ENCODE measurements around the gene FAM241B. TPM values are rescaled to one million over a fixed set of nuclear protein-coding genes. Genes with fewer than 3 reads are reported as not detected.
A peak's percentile ranks its signal among the peaks of the same experiment; 100 is the strongest.

Gene FAM241B
- total RNA-seq, 2 experiments from 2014 or later: 6.3 to 9.6 TPM

DNA sequence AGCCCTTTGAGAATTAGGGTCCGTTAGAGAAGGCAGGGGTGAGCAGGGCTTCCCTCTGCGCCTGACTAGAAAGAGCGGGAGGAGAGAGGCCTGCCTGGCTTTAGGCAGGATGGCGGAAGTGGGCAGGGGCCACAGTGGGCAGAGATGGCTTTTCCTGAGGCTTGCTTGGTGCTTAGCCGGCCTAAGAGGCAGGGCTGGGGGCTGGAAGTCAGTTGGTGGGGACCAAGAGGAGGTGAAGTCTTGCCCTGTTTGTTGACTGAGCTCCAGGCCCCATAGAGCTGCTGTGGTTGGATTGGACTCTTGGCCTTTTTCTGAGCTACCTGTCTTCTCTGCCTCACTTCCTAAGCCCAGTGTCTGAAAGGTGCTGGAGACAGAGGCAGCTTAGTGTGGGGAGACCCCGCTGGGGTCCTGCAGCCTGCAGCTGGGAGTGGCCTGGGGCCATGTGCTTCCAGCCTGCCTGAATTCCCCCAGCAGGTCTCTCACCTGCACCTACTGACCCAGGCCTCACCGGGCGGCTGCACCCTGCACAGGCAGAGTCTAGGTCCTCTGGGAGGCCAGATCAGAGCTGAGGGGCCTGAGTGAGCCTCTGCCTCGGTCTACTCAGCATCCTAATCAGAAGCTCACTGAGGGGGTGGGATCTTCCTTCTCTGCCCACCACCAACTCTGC is 4.8 kb downstream of the FAM241B start:
- H3K27me3 Mint-ChIP-seq: no peaks in the 10 kb centered on the region
- H3K4me1 Mint-ChIP-seq: peaks cover 13% of the 10 kb centered on the region
- H3K36me3 Mint-ChIP-seq (ENCODE audit: low read depth): peaks cover 5% of the 10 kb centered on the region
- intact Hi-C loops (cut with DNase I, micrococcal nuclease): loop anchor here (5.0 kb wide), 2 partner anchors 228 to 513 kb away; partner anchors contain the start of gene VPS26A (in 1 of the 2)
- H3K27ac Mint-ChIP-seq: no peak overlapping the region
- H3K9me3 Mint-ChIP-seq (ENCODE audit: low read depth): no peaks in the 10 kb centered on the region
- CTCF ChIA-PET: interaction anchor here (0.5 to 5.8 kb wide), 13 partner anchors 8 to 472 kb away, joined by 3 to 125 read pairs (median 3); no protein-coding TSS in a partner anchor
- DNase-seq: no peak
- H3K4me3 Mint-ChIP-seq: no peak overlapping the region
- POLR2A ChIA-PET: no interaction called here
- ATAC-seq: no peak

DNA sequence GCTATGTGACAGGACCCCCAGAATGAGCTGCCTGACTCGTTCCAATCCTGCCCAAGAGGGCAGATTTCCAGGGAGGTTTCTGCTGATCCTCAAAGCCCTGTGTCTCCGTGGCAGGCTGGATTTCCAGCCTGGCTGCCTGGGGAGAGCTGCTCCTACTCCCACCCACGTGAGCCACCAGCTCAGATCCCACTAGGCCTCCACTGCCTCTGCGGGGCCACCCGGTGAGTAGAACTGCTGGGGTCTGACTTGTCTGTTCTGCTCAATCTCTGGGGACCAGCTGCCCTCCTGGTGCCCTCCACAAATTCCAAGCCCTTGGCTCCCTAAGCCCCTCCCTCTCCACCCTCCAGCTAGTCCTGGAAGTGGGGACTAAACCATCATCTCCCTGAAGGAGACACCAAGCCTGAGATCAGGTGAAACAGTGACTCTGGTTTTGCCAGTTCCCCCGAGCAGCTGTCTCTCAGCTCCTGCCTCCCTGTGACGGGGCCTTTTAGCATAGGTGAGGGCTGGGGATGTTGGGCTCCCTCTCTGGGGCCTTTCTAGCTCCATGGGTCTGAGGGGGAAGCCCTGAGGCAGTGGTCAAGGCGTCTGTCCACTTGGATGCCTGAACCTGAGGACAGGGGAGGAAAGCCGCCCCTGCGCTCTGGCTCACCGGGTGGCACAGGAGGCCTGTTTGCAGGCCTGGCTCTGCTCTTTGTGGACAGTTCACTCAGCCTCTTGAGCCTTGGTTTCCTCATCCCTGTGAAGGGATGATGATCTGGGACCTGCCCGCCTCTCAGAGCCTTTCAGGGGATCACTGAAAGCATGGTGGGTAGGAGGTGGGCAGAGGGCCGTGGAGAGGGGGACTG is 5.6 kb downstream of the FAM241B start:
- no peaks in the 10 kb centered on the region for H3K27me3 Mint-ChIP-seq
- H3K4me3 Mint-ChIP-seq: no peak overlapping the region
- ChIA-PET CTCF (interaction anchor here (0.5 to 5.8 kb wide), 13 partner anchors 8 to 677 kb away, joined by 3 to 125 read pairs (median 3); no protein-coding TSS in a partner anchor), POLR2A (no interaction called here)
- peaks cover 11% of the 10 kb centered on the region for H3K4me1 Mint-ChIP-seq
- ATAC-seq (no peak), DNase-seq (no peak)
- intact Hi-C loops (cut with DNase I, micrococcal nuclease): no loop called here
- H3K27ac Mint-ChIP-seq: no peak overlapping the region
- H3K9me3 Mint-ChIP-seq (ENCODE audit: low read depth): no peaks in the 10 kb centered on the region
- H3K36me3 Mint-ChIP-seq (ENCODE audit: low read depth): peaks cover 5% of the 10 kb centered on the region

DNA sequence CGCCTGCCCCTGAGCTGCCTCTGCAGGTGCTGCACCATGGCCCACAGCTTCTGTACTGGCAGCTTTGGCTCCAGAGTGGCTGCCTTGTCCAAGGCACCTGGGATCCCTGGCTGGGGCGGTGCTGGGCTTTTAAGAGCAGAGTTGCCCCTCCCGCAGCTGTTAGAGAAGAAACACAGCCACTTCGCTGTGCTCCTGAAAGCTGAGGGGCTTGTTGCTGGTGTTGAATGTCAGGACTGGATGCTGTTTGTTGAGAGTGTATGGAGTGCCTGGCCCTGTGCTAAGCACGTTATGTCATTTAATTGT is 6.2 kb downstream of the FAM241B start:
- CTCF ChIA-PET: interaction anchor here (0.5 to 5.8 kb wide), 7 partner anchors 17 to 677 kb away, joined by 3 to 125 read pairs (median 3); no protein-coding TSS in a partner anchor
- Mint-ChIP-seq H3K36me3 (ENCODE audit: low read depth) (peaks cover 5% of the 10 kb centered on the region), H3K9me3 (ENCODE audit: low read depth) (no peaks in the 10 kb centered on the region), H3K27me3 (no peaks in the 10 kb centered on the region), H3K4me3 (no peak overlapping the region), H3K27ac (no peak overlapping the region), H3K4me1 (peaks cover 5% of the 10 kb centered on the region)
- POLR2A ChIA-PET: no interaction called here
- ATAC-seq: no peak
- intact Hi-C loops (cut with DNase I, micrococcal nuclease): no loop called here
- DNase-seq: no peak

DNA sequence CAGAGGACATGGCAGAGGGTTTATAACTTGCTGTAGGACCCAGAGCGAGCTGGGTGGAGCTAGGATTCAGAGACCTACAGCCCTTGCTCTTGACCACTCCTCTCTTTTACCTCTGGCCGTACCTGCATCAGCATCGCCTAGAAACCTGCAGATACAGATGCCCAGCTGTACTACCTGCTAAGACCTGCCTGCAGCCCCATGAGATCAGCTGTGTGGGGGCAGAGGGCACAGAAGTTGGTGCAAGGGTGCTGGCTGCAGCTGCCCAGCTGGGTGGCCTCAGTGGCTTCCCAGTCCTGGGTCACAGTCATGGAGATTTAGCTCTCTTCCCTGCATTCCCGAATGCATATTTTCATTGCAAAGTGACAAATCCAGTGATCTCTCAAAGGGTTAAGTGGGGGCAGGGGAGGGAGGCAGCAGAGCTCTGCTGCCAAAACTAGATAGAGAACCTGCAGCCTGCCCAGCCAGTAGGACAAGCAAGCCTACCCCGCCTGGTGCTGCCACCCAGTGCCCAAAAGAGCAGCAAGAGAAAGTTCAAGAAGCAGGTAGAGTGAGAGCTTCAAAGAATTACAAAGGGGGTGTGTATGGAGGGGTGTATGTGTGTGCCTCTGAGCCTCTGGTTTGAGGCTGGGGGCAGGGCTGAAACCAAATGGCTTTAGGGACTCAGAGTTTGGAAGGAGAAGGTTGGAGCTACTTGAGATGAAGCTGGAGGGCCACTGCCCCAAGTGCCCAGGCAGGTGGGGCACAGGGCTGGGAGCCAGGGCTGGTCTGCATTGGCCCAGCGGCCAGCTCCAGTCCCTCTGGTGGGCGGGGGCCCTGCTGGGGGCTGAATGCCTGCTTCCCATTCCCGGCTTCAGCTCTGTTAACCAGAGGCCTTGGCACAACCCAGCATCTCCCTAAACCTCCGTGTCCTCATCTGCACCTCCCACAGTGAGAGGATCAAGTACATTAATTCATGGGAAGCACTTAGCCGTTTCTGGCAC is 6.9 kb downstream of the FAM241B start:
- H3K36me3 Mint-ChIP-seq (ENCODE audit: low read depth): peaks cover 5% of the 10 kb centered on the region
- intact Hi-C loops (cut with DNase I, micrococcal nuclease): no loop called here
- H3K4me1 Mint-ChIP-seq: no peaks in the 10 kb centered on the region
- ChIA-PET POLR2A (interaction anchor here (1.0 kb wide), 1 partner anchor 79 kb away, joined by 3 read pairs; no protein-coding TSS in a partner anchor), CTCF (interaction anchor here (0.6 to 5.8 kb wide), 15 partner anchors 8 to 276 kb away, joined by 3 to 125 read pairs (median 3); no protein-coding TSS in a partner anchor)
- DNase-seq (peak; percentile 61), ATAC-seq (peak; percentile 59)
- H3K4me3 Mint-ChIP-seq: no peak overlapping the region
- H3K27me3 Mint-ChIP-seq: no peaks in the 10 kb centered on the region
- H3K9me3 Mint-ChIP-seq (ENCODE audit: low read depth): no peaks in the 10 kb centered on the region
- H3K27ac Mint-ChIP-seq: no peak overlapping the region

DNA sequence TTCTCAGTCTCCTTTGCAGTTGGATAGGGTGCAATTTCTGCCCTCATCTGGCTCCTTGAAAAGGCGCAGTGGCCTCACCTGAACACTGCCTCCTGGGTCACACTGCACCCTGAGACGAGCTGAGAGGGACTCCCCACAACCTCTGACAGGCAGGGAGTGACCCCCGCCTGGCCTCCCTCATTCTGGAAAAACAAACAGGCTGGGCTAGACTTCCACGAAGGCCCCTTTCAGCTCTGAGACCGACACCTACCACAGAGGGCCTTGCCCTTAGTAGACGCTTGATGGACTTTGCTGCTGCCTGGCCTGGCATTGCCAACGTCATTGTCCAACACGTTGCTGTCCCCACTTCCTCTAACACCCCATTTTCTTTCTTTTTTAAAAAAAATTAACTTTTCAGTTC is 8.6 kb downstream of the FAM241B start:
- no peak overlapping the region for H3K4me3 Mint-ChIP-seq
- H3K27me3 Mint-ChIP-seq: no peaks in the 10 kb centered on the region
- H3K4me1 Mint-ChIP-seq: no peaks in the 10 kb centered on the region
- ChIA-PET CTCF (interaction anchor here (0.6 to 5.8 kb wide), 4 partner anchors 10 to 163 kb away, joined by 3 to 125 read pairs (median 10); no protein-coding TSS in a partner anchor), POLR2A (no interaction called here)
- ATAC-seq: no peak
- DNase-seq: no peak
- H3K27ac Mint-ChIP-seq: no peak overlapping the region
- H3K9me3 Mint-ChIP-seq (ENCODE audit: low read depth): no peaks in the 10 kb centered on the region
- H3K36me3 Mint-ChIP-seq (ENCODE audit: low read depth): no peaks in the 10 kb centered on the region
- intact Hi-C loops (cut with DNase I, micrococcal nuclease): loop anchor here (1.0 to 2.0 kb wide), 2 partner anchors 123 to 212 kb away; no protein-coding TSS in a partner anchor

DNA sequence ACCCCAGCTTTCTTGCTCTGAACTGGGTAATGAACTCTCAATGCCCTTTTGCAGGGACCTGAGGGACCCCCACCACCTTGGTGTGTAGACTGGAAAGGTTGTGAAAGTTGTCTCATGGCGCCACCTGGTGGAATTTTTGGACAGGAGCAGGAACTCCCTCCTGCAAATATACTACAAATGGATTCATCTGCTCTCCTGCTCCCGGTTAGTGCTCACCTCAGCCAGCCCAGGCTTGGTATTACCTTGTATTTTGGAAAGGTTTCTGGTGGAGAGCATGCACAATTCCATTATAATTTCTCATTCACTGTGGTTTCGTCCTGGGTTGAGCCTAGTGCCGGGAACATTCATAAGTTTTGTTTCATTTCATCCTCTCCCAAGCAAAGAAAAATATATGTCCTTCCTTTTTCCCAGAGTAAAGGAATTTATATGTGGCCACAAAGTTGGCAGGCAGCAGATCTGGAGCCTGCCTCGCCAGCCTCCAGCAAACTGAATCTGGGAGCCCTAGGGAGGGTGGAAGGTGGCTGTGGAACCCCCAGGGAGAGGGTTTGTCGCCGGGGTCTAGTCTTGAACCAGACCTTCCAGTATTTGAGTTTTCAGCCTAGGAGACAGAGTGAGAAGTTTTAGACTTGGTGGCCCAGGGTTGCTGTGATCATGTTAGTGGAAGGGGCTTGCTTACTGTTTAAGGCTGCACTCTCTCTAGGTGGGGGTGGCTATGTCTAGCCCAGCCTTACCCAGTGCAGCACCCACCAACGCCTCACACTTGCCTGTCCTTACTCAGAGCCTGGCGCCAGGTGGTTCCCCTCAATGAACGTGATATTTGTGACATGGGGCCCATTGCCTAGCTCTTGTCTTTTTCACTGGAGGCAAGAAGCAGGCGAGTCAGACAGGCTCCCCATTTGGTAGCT is 9.5 kb downstream of the FAM241B start:
- Mint-ChIP-seq H3K36me3 (ENCODE audit: low read depth) (no peaks in the 10 kb centered on the region), H3K4me1 (no peaks in the 10 kb centered on the region)

DNA sequence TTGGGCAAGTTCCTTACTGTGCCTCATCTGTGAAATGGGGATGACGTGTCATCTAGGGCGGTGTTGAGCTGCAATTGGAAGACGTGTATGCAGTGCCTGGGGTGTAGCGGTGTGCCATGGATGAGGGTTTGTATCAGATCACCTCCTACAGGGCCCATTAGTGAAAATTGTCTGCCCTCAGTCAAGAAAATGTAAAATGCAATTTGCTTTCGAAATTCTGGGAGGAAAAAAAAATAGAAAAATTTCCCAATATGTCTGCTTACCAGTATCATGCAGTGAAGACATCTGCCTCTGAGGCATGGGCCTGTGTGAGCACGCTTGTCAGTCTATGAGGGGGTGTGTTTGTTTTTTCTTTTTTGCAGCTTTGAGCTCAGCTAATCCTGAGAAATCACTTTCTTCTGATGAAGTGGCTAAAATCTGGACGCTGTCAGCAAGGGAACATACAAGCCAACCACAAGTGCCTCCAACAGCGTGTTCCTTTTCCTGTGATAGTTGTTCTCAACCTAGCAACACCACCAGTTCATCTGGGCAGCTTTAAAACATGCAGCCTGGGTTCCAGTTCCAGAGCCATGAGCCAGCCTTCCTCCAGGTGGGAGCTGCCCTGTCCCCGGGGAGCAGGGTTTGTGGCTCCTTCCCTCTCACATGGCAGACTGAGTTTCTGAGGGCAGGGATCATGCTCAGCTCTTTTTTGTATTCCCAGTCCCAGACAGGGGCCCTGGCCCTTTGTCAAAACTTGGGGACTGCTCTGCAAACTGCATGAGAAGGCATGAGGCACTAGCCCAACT is 10.3 kb downstream of the FAM241B start:
- H3K27me3 Mint-ChIP-seq: no peaks in the 10 kb centered on the region
- POLR2A ChIA-PET: interaction anchor here (0.8 kb wide), 1 partner anchor 531 kb away, joined by 3 read pairs; no protein-coding TSS in a partner anchor
- H3K4me3 Mint-ChIP-seq: no peak overlapping the region
- CTCF ChIA-PET: interaction anchor here (0.6 to 6.2 kb wide), 10 partner anchors 21 to 515 kb away, joined by 3 to 100 read pairs (median 3); no protein-coding TSS in a partner anchor
- no peak overlapping the region for H3K27ac Mint-ChIP-seq
- ATAC-seq (no peak), DNase-seq (no peak)
- H3K9me3 Mint-ChIP-seq (ENCODE audit: low read depth): no peaks in the 10 kb centered on the region
- no peaks in the 10 kb centered on the region for H3K36me3 Mint-ChIP-seq (ENCODE audit: low read depth)
- intact Hi-C loops (cut with DNase I, micrococcal nuclease): loop anchor here (5.0 to 10.0 kb wide), 3 partner anchors 164 to 317 kb away; partner anchors contain the start of gene COL13A1 (in 1 of the 2)
- no peaks in the 10 kb centered on the region for H3K4me1 Mint-ChIP-seq

More for the DNA sequence above, 9.5 kb downstream of the FAM241B start:
- peak; percentile 76 for ATAC-seq
- CTCF ChIA-PET: interaction anchor here (1.0 to 6.2 kb wide), 7 partner anchors 11 to 129 kb away, joined by 3 to 125 read pairs (median 5); no protein-coding TSS in a partner anchor
- DNase-seq: peak; percentile 81
- Mint-ChIP-seq H3K27me3 (no peaks in the 10 kb centered on the region), H3K9me3 (ENCODE audit: low read depth) (no peaks in the 10 kb centered on the region), H3K27ac (no peak overlapping the region), H3K4me3 (no peak overlapping the region)
- intact Hi-C loops (cut with DNase I, micrococcal nuclease): loop anchor here (1.0 to 10.0 kb wide), 5 partner anchors 124 to 318 kb away; partner anchors contain the start of gene COL13A1 (in 1 of the 2)
- POLR2A ChIA-PET: no interaction called here

DNA sequence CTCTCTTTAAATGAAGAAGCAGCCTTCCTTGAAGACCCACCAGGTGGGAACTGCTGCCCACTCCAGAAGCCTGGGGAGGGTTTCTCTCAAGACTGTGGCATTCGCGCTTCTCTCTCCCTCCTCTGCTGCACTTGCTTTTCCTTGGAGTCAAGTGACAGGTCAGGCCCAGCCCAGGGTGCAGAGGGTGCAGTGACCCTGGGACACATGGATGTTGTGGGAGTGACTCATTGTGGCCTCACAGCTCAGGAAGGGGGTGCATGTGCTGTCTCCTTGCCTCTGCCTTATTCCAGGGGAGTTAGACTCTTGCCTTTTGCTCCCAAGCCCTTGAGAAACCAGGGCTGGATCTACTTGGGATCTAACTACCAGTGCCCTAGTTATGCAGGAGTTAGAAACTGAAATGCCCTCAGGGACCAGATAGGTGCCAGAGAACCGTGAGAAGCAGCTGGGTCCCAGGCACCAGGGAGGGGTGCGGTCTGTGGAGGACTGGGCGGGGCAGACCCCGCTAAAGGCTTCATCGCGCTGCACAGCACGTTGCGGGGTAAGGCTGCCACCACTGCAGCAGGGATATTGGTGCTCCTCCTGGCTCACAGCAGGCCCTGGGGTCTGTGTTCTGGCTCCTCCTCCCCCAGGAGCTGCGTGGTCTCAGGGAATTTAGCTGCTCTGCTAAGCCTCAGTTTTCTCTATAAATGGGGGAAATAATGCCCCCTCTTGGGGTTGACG is 11.4 kb downstream of the FAM241B start:
- CTCF ChIA-PET: interaction anchor here (0.7 to 6.2 kb wide), 9 partner anchors 9 to 235 kb away, joined by 3 to 100 read pairs (median 4); no protein-coding TSS in a partner anchor
- H3K27ac Mint-ChIP-seq: no peak overlapping the region
- no peak overlapping the region for H3K4me3 Mint-ChIP-seq
- no peaks in the 10 kb centered on the region for H3K36me3 Mint-ChIP-seq (ENCODE audit: low read depth)
- H3K4me1 Mint-ChIP-seq: no peaks in the 10 kb centered on the region
- H3K27me3 Mint-ChIP-seq: no peaks in the 10 kb centered on the region
- POLR2A ChIA-PET: no interaction called here
- no peaks in the 10 kb centered on the region for H3K9me3 Mint-ChIP-seq (ENCODE audit: low read depth)
- intact Hi-C loops (cut with DNase I, micrococcal nuclease): loop anchor here (5.0 to 10.0 kb wide), 3 partner anchors 163 to 316 kb away; partner anchors contain the start of gene COL13A1 (in 1 of the 2)
- no peak for ATAC-seq
- DNase-seq: no peak

DNA sequence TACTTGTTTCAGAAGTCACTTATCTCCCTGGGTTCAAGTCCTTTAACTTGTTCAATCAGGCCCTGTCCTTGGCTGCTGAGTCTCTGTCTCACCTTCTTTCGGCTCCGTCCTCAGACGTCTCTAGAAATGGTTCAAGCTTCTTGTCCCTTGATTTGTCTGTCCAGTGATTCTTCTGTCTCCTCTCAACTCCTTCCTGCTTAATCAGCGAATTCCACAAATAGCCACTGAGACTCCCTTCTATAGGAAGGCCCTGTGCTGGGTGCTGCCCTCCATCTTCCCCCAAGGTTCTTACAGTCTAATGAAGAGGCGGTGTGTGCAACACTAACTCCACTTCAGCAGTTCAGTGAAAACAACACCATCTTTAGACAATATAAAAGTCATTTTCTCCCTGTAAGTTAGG is 12.7 kb downstream of the FAM241B start:
- H3K27me3 Mint-ChIP-seq: no peaks in the 10 kb centered on the region
- no peaks in the 10 kb centered on the region for H3K36me3 Mint-ChIP-seq (ENCODE audit: low read depth)
- no peak overlapping the region for H3K27ac Mint-ChIP-seq
- intact Hi-C loops (cut with DNase I, micrococcal nuclease): loop anchor here (5.0 to 10.0 kb wide), 3 partner anchors 162 to 315 kb away; partner anchors contain the start of gene COL13A1 (in 1 of the 2)
- ChIA-PET CTCF (interaction anchor here (0.8 to 6.2 kb wide), 5 partner anchors 8 to 215 kb away, joined by 3 to 100 read pairs (median 4); no protein-coding TSS in a partner anchor), POLR2A (no interaction called here)
- H3K4me1 Mint-ChIP-seq: no peaks in the 10 kb centered on the region
- ATAC-seq: no peak
- H3K4me3 Mint-ChIP-seq: no peak overlapping the region
- H3K9me3 Mint-ChIP-seq (ENCODE audit: low read depth): no peaks in the 10 kb centered on the region
- no peak for DNase-seq

Measured in activated CD4-positive, alpha-beta T cell treated with anti-CD3 and anti-CD28 coated beads for 36 hours (primary cell).